Osteoblast (primary cell): Measurements from ENCODE around the gene CACNB2. TPM values are rescaled to one million over a fixed set of nuclear protein-coding genes. Genes with fewer than 3 reads are reported as not detected.

Experiments
- DNase-seq: peaks from one replicate; pipeline ENCODE4 v3.0.0; 2011; ENCODE audit warnings: low spot score, mixed read lengths; ENCODE audit not compliant: insufficient read length; ENCODE audit errors: missing footprints
- H2AFZ ChIP-seq: 2 replicates; pipeline ENCODE4 v1.6.0; 2011; ENCODE audit warnings: mild to moderate bottlenecking, low read length
- H3K27ac ChIP-seq: 2 replicates; pipeline ENCODE4 v1.5.1; 2011; ENCODE audit warnings: mild to moderate bottlenecking, low read depth, low read length, moderate library complexity
- H3K27me3 ChIP-seq: 2 replicates; pipeline ENCODE4 v1.6.0; 2012; ENCODE audit warnings: mild to moderate bottlenecking, control low read depth, inconsistent platforms, low read length, moderate library complexity; ENCODE audit not compliant: insufficient read depth
- H3K36me3 ChIP-seq: 2 replicates; pipeline ENCODE4 v1.5.1; 2011; ENCODE audit warnings: mild to moderate bottlenecking, low read length, control low read depth, moderate library complexity; ENCODE audit not compliant: insufficient read depth
- H3K4me1 ChIP-seq: 2 replicates; pipeline ENCODE4 v1.5.1; 2011; ENCODE audit warnings: mild to moderate bottlenecking, low read length, control low read depth, moderate library complexity; ENCODE audit not compliant: insufficient read depth
- H3K4me2 ChIP-seq: 2 replicates; pipeline ENCODE4 v1.6.0; 2011; ENCODE audit warnings: mild to moderate bottlenecking, low read length; ENCODE audit not compliant: insufficient read depth
- H3K4me3 ChIP-seq: fragments of 200-600 bp; sonication (generic); 3 replicates; pipeline ENCODE4 v1.5.1; 2012; ENCODE audit warnings: mild to moderate bottlenecking, low read length, inconsistent platforms; ENCODE audit not compliant: insufficient read depth
- H3K79me2 ChIP-seq: 2 replicates; pipeline ENCODE4 v1.6.0; 2012; ENCODE audit warnings: mild to moderate bottlenecking, low read length, control low read depth, inconsistent platforms; ENCODE audit not compliant: insufficient read depth
- H3K9me3 ChIP-seq: 2 replicates; pipeline ENCODE4 v1.5.1; 2011; ENCODE audit warnings: low read depth, low read length, control low read depth
- H4K20me1 ChIP-seq: 2 replicates; pipeline ENCODE4 v1.6.0; 2012; ENCODE audit warnings: mild to moderate bottlenecking, low read length, control low read depth; ENCODE audit not compliant: insufficient read depth
- CTCF ChIP-seq: IDR thresholded peaks from 2 replicates; pipeline ENCODE4 v1.5.1; 2011; ENCODE audit warnings: mild to moderate bottlenecking, low read depth, low read length, moderate library complexity; ENCODE audit errors: extremely low read depth
- total RNA-seq: library from RNA; depleted of rRNA; stranded (reverse); fragments of >200 nt; gene quantifications from 2 replicates; pipeline ENCODE4 v1.2.3, GENCODE V29; 2012

Gene CACNB2
- total RNA-seq, 1 donor = under 0.01 TPM

DNA sequence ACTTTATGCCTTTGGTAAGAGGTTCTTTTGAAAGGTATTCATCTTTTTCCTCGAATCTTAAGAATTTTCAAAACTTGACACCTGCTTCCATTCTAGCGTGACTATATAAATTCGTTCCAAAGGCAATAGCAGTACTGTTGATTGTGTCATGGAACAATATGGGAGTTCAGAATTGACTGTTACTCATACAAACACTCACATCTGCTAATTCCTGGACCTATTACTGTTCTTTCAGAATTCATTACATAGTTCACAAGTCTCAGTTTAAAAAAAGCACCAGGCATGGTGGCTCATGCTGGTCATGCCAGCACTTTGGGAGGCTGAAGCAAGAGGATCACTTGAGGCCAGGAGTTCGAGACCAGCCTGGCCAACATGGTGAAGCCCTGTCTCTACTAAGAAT, 80.9 kb downstream of the CACNB2 start:
- Histone ChIP-seq H2AFZ (no peak overlapping the region), H3K27me3 (no peaks in the 10 kb centered on the region), H3K4me3 (no peak overlapping the region), H3K79me2 (no peaks in the 10 kb centered on the region), H3K9me3 (no peaks in the 10 kb centered on the region), H3K4me1 (peaks cover 6% of the 10 kb centered on the region), H3K36me3 (no peaks in the 10 kb centered on the region), H3K4me2 (no peak overlapping the region), H4K20me1 (no peaks in the 10 kb centered on the region), H3K27ac (no peak overlapping the region)
- TF ChIP-seq CTCF = no peak
- no peak for DNase-seq

DNA sequence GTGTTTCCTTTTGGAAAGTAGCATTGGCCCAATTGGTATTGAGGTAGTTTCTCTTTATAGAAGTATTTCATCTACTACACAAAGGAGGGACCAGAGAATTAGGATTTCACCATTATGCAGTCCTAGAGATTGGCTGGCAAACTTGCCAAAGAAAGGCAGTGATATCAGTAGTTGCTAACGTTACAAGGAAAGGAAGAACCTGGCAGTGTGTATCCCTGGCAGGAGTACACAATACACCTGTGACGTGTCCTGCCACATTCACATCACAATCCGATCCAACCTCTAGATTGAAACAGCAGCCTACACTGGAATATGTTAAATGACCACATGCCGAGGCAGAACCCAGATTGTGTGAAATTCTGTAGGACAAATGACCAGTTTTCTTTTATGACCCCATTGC, 81.7 kb downstream of the CACNB2 start:
- Histone ChIP-seq H2AFZ (no peak overlapping the region), H3K27me3 (no peaks in the 10 kb centered on the region), H3K4me2 (no peak overlapping the region), H3K4me3 (no peak overlapping the region), H3K27ac (no peak overlapping the region), H3K9me3 (no peaks in the 10 kb centered on the region), H3K79me2 (no peaks in the 10 kb centered on the region), H4K20me1 (no peaks in the 10 kb centered on the region), H3K36me3 (no peaks in the 10 kb centered on the region), H3K4me1 (peaks cover 6% of the 10 kb centered on the region)
- TF ChIP-seq CTCF = no peak
- no peak for DNase-seq

- Histone ChIP-seq H3K4me1 (peaks cover 6% of the 10 kb centered on the region), H3K9me3 (no peaks in the 10 kb centered on the region), H3K27me3 (no peaks in the 10 kb centered on the region), H3K79me2 (no peaks in the 10 kb centered on the region), H3K36me3 (no peaks in the 10 kb centered on the region), H3K27ac (no peak overlapping the region), H4K20me1 (no peaks in the 10 kb centered on the region), H3K4me2 (no peak overlapping the region), H3K4me3 (no peak overlapping the region), H2AFZ (no peak overlapping the region)
- DNase-seq = no peak
- TF ChIP-seq CTCF = no peak
Observed at GRCh38 chr10:18222866-18223265, 82.6 kb downstream of the CACNB2 start.

- no peak for DNase-seq
- no peaks in the 10 kb centered on the region for H3K27me3 ChIP-seq
- H3K4me2 ChIP-seq = no peak overlapping the region
- H3K4me1 ChIP-seq = peaks cover 6% of the 10 kb centered on the region
- no peak for TF ChIP-seq CTCF
- no peak overlapping the region for H3K4me3 ChIP-seq
- H2AFZ ChIP-seq = no peak overlapping the region
- H3K79me2 ChIP-seq = no peaks in the 10 kb centered on the region
- H4K20me1 ChIP-seq = no peaks in the 10 kb centered on the region
- H3K27ac ChIP-seq = no peak overlapping the region
- H3K36me3 ChIP-seq = no peaks in the 10 kb centered on the region
- no peaks in the 10 kb centered on the region for H3K9me3 ChIP-seq
Observed at GRCh38 chr10:18223898-18224297, 83.7 kb downstream of the CACNB2 start.
